HepG2 (cell line): ENCODE data around the gene RIPOR1. TPM values are rescaled to one million over a fixed set of nuclear protein-coding genes. Genes with fewer than 3 reads are reported as not detected.

ENCODE experiments used
- AHR ChIP-seq: IDR thresholded peaks from 2 replicates; pipeline ENCODE4 v1.6.1; 2018; ENCODE audit warnings: missing genetic modification reagents, missing compliant biosample characterization
- ARNT ChIP-seq: fragments of 450-650 bp; IDR thresholded peaks from 2 replicates; pipeline ENCODE4 v1.6.1; 2017
- ATAD3A ChIP-seq: sonication (generic); formaldehyde crosslinking; IDR thresholded peaks from 2 replicates; pipeline ENCODE4 v1.4.0; 2020; ENCODE audit warnings: missing genetic modification reagents
- ATF7 ChIP-seq, 2 experiments: fragments of 450-650 bp in 1 of 2; sonication (generic) in 1 of 2; formaldehyde crosslinking in 1 of 2; IDR thresholded peaks; 2 replicates each; pipeline versions ENCODE4 v1.4.0 to v1.6.1; 2016 to 2020; ENCODE audit warnings: antibody characterized with exemption in 1 of 2, mild to moderate bottlenecking in 1 of 2, missing genetic modification reagents in 1 of 2
- ESRRA ChIP-seq: sonication (generic); formaldehyde crosslinking; IDR thresholded peaks from 2 replicates; pipeline ENCODE4 v1.5.1; 2020; ENCODE audit warnings: mild to moderate bottlenecking, low read depth, missing genetic modification reagents
- RBM39 ChIP-seq: fragments of 200-400 bp; formaldehyde crosslinking; IDR thresholded peaks from one replicate; pipeline ENCODE4 v1.6.1; 2018; ENCODE audit warnings: antibody characterized with exemption, mild to moderate bottlenecking, low read depth, low read length; ENCODE audit not compliant: poor library complexity, severe bottlenecking
- RXRB ChIP-seq: IDR thresholded peaks from 2 replicates; pipeline ENCODE4 v1.6.1; 2016; ENCODE audit warnings: borderline replicate concordance, missing genetic modification reagents, missing compliant biosample characterization
- SMARCE1 ChIP-seq: fragments of 450-650 bp; IDR thresholded peaks from 2 replicates; pipeline ENCODE4 v1.6.1; 2017; ENCODE audit warnings: borderline replicate concordance
- SP2 ChIP-seq: sonication (generic); formaldehyde crosslinking; IDR thresholded peaks from 2 replicates; pipeline ENCODE4 v1.5.1; 2020; ENCODE audit warnings: mild to moderate bottlenecking, missing genetic modification reagents
- ZBTB1 ChIP-seq: sonication (generic); formaldehyde crosslinking; IDR thresholded peaks from 2 replicates; pipeline ENCODE4 v1.4.0; 2020; ENCODE audit warnings: missing genetic modification reagents, borderline replicate concordance
- ZFP62 ChIP-seq: sonication (generic); formaldehyde crosslinking; IDR thresholded peaks from 2 replicates; pipeline ENCODE4 v1.4.0; 2020; ENCODE audit warnings: missing genetic modification reagents
- ZNF432 ChIP-seq: sonication (generic); formaldehyde crosslinking; IDR thresholded peaks from 2 replicates; pipeline ENCODE4 v1.5.0; 2020; ENCODE audit warnings: missing genetic modification reagents, mild to moderate bottlenecking, borderline replicate concordance
- ZNF451 ChIP-seq: sonication (generic); formaldehyde crosslinking; IDR thresholded peaks from 2 replicates; pipeline ENCODE4 v1.5.0; 2020; ENCODE audit warnings: mild to moderate bottlenecking, missing genetic modification reagents
- ZNF510 ChIP-seq: sonication (generic); formaldehyde crosslinking; IDR thresholded peaks from 2 replicates; pipeline ENCODE4 v1.4.0; 2020; ENCODE audit warnings: low read depth, mild to moderate bottlenecking, missing genetic modification reagents
- ZNF788 ChIP-seq: sonication (generic); formaldehyde crosslinking; IDR thresholded peaks from 2 replicates; pipeline ENCODE4 v1.5.0; 2020; ENCODE audit warnings: mild to moderate bottlenecking, missing genetic modification reagents, borderline replicate concordance
- ZSCAN25 ChIP-seq: sonication (generic); formaldehyde crosslinking; IDR thresholded peaks from 2 replicates; pipeline ENCODE4 v1.8.0; 2022; ENCODE audit warnings: mild to moderate bottlenecking, missing genetic modification reagents
- ZSCAN31 ChIP-seq: sonication (generic); formaldehyde crosslinking; IDR thresholded peaks from 2 replicates; pipeline ENCODE4 v1.5.0; 2020; ENCODE audit warnings: low read depth, mild to moderate bottlenecking, missing genetic modification reagents
- polyA plus RNA-seq, 8 experiments: library from polyadenylated mRNA; depleted of rRNA in 3 of 8; stranded (reverse) in 7 of 8; unstranded in 1 of 8; fragments of >200 nt; fragmentation: Illumina TruSeq in 4 of 8; extraction: Trizol in 4 of 8; gene quantifications; 2 replicates each; pipeline versions ENCODE4 v1.2.1 to v1.2.3, GENCODE V29; 2011 to 2016; ENCODE audit warnings: low read depth in 4 of 8, missing spikeins in 1 of 8, mixed read lengths in 1 of 8; ENCODE audit not compliant: insufficient read depth in 1 of 8
- total RNA-seq, 5 experiments: library from RNA; depleted of rRNA; stranded (reverse); fragments of >200 nt; fragmentation: Illumina TruSeq; extraction: Trizol; gene quantifications; 2 replicates each; pipeline ENCODE4 v1.2.3, GENCODE V29; 2016; ENCODE audit warnings: low read depth in 1 of 5
- TF ChIP-seq, protein P1 (sequence below): sonication (generic); formaldehyde crosslinking; IDR thresholded peaks from 2 replicates; pipeline ENCODE4 v1.8.1; 2022; ENCODE audit warnings: low read depth, mild to moderate bottlenecking, missing genetic modification reagents
- TF ChIP-seq, protein P2 (sequence below): sonication (generic); formaldehyde crosslinking; IDR thresholded peaks from 2 replicates; pipeline ENCODE4 v1.4.0; 2020; ENCODE audit warnings: missing genetic modification reagents
- TF ChIP-seq, protein P3 (sequence below): IDR thresholded peaks from 2 replicates; pipeline ENCODE4 v1.6.1; 2016; ENCODE audit warnings: low read depth, borderline replicate concordance
- TF ChIP-seq, protein P4 (sequence below): sonication (generic); formaldehyde crosslinking; IDR thresholded peaks from 2 replicates; pipeline ENCODE4 v1.4.0; 2020; ENCODE audit warnings: missing genetic modification reagents

RIPOR1 gene
- total and polyA plus RNA-seq, 2 of the 13 experiments (the other 11 are each of a cell fraction or from before 2014, with no cell fraction given), result 4.6 to 8.1 TPM

DNA sequence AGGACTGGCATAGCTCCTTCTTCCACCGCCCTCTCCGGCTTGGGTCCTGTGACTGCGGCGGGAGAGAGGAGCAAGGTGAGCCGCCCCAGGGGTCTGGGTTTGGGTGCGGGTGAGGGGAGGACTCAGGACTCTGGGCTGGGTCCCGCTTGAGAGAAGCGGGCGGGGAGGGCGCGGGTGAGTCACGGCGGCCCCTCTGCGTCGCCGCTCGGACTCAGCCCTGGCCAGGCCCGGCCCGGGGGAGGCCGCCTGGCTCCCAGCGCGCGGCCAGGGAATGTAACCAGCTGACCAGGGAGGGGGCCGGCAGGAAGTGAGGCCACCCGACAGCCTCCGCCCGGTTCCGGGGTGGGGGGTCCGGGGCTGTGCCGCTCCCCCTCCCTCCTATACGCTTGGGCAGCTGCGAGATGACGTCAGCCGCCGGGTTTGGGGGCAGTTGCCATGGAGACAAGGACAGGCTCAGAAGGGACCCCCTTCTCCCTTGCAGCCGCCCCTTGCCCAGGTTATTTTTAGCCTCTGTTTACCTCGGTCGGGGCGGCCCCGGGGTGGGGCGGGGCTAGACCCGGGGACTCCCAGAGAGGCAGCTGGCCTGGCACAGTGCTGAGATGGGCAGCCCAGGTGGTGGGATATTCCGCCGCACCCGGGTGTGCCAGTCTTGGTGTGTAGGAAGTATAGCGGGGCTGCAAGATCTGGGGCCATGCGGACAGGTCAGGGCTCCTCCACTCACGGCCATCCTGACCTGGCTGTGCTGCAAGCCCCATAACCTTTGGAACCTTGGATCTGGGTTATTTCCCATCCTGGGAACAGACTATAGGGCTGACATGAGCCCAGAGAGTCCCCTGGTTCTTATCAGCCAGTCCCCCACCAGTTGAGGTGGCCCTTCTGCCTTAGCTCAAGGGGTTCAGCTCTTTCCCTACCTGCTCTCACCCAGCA, 1.6 kb downstream of the RIPOR1 start (continued):
- TF ChIP-seq ZBTB1 (CRISPR knock-in tag) (no peak), ZNF432 (CRISPR knock-in tag) (no peak), ZNF510 (CRISPR knock-in tag) (no peak), ARNT (no peak), ATF7 (IDR thresholded peaks at IDR 0.05) (peak; percentile 74), ATF7 (CRISPR knock-in tag; IDR thresholded peaks at IDR 0.05) (no peak; the same call in 1 of the 2 replicates), ESRRA (no peak), ZFP62 (no peak), RBM39 (no peak), ZSCAN25 (no peak), RXRB (CRISPR knock-in tag) (no peak), AHR (no peak), SP2 (CRISPR knock-in tag) (no peak), ZSCAN31 (CRISPR knock-in tag) (no peak), ATAD3A (no peak), ZNF451 (CRISPR knock-in tag) (no peak), ZNF788 (0 out of 2 replicates have a peak, but pooled peaks have one; percentile 5), SMARCE1 (no peak)
- TF ChIP-seq, protein P1, sequence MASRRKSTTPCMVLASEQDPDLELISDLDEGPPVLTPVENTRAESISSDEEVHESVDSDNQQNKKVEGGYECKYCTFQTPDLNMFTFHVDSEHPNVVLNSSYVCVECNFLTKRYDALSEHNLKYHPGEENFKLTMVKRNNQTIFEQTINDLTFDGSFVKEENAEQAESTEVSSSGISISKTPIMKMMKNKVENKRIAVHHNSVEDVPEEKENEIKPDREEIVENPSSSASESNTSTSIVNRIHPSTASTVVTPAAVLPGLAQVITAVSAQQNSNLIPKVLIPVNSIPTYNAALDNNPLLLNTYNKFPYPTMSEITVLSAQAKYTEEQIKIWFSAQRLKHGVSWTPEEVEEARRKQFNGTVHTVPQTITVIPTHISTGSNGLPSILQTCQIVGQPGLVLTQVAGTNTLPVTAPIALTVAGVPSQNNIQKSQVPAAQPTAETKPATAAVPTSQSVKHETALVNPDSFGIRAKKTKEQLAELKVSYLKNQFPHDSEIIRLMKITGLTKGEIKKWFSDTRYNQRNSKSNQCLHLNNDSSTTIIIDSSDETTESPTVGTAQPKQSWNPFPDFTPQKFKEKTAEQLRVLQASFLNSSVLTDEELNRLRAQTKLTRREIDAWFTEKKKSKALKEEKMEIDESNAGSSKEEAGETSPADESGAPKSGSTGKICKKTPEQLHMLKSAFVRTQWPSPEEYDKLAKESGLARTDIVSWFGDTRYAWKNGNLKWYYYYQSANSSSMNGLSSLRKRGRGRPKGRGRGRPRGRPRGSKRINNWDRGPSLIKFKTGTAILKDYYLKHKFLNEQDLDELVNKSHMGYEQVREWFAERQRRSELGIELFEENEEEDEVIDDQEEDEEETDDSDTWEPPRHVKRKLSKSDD (CRISPR knock-in tag), result no peak
- TF ChIP-seq, protein P2, sequence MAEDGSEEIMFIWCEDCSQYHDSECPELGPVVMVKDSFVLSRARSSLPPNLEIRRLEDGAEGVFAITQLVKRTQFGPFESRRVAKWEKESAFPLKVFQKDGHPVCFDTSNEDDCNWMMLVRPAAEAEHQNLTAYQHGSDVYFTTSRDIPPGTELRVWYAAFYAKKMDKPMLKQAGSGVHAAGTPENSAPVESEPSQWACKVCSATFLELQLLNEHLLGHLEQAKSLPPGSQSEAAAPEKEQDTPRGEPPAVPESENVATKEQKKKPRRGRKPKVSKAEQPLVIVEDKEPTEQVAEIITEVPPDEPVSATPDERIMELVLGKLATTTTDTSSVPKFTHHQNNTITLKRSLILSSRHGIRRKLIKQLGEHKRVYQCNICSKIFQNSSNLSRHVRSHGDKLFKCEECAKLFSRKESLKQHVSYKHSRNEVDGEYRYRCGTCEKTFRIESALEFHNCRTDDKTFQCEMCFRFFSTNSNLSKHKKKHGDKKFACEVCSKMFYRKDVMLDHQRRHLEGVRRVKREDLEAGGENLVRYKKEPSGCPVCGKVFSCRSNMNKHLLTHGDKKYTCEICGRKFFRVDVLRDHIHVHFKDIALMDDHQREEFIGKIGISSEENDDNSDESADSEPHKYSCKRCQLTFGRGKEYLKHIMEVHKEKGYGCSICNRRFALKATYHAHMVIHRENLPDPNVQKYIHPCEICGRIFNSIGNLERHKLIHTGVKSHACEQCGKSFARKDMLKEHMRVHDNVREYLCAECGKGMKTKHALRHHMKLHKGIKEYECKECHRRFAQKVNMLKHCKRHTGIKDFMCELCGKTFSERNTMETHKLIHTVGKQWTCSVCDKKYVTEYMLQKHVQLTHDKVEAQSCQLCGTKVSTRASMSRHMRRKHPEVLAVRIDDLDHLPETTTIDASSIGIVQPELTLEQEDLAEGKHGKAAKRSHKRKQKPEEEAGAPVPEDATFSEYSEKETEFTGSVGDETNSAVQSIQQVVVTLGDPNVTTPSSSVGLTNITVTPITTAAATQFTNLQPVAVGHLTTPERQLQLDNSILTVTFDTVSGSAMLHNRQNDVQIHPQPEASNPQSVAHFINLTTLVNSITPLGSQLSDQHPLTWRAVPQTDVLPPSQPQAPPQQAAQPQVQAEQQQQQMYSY (CRISPR knock-in tag), result no peak
- TF ChIP-seq, protein P3, sequence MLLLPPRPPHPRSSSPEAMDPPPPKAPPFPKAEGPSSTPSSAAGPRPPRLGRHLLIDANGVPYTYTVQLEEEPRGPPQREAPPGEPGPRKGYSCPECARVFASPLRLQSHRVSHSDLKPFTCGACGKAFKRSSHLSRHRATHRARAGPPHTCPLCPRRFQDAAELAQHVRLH (CRISPR knock-in tag), result no peak
- TF ChIP-seq, protein P4, sequence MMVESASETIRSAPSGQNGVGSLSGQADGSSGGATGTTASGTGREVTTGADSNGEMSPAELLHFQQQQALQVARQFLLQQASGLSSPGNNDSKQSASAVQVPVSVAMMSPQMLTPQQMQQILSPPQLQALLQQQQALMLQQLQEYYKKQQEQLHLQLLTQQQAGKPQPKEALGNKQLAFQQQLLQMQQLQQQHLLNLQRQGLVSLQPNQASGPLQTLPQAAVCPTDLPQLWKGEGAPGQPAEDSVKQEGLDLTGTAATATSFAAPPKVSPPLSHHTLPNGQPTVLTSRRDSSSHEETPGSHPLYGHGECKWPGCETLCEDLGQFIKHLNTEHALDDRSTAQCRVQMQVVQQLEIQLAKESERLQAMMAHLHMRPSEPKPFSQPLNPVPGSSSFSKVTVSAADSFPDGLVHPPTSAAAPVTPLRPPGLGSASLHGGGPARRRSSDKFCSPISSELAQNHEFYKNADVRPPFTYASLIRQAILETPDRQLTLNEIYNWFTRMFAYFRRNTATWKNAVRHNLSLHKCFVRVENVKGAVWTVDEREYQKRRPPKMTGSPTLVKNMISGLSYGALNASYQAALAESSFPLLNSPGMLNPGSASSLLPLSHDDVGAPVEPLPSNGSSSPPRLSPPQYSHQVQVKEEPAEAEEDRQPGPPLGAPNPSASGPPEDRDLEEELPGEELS, result no peak
